Fibroblast of skin of back (primary cell): ENCODE data around the gene KRR1. TPM values are rescaled to one million over a fixed set of nuclear protein-coding genes. Genes with fewer than 3 reads are reported as not detected.

Source experiments
- DNase-seq: peaks from one replicate; pipeline ENCODE4 v3.0.0-alpha.2; 2013
- polyA plus RNA-seq, 2 experiments: library from polyadenylated mRNA; unstranded; fragments of 120-200 nt; gene quantifications; one replicate each; pipeline ENCODE4 v1.2.1, GENCODE V29; 2013; ENCODE audit not compliant: insufficient read length in 2 of 2

Gene KRR1
- polyA plus RNA-seq (2013, experiment 1 of 2; ENCODE audit: insufficient read length) = 29.8 TPM
- 22.2 TPM for polyA plus RNA-seq (2013, experiment 2 of 2; ENCODE audit: insufficient read length)

- DNase-seq = peak; percentile 99
Measured at GRCh38 chr12:75511116-75512048, at the start of gene KRR1. Gene KRR1 (minus strand): TSS chr12:75511609. CDS start chr12:75511597, 12 bp downstream.

DNA sequence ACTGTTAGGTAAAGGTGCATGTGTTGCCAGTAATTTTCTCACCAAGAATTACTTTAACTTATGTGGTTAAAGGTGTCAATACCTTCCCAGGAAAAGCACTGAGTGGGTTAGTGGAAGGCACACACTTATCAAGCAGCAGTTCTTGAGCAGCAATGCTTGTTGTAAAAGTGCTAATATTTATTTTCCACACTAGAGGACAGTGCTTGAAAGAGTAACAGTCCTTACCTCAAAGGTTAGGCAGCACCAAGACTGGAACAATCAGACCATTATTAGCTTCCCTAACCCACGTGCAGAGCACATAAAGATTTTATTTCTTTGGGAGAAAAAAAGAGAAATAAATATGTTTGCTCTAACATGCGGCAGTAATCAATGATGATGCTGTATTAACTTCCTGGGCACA, 48.8 kb upstream of the KRR1 start:
- peak; percentile 38 for DNase-seq

DNA sequence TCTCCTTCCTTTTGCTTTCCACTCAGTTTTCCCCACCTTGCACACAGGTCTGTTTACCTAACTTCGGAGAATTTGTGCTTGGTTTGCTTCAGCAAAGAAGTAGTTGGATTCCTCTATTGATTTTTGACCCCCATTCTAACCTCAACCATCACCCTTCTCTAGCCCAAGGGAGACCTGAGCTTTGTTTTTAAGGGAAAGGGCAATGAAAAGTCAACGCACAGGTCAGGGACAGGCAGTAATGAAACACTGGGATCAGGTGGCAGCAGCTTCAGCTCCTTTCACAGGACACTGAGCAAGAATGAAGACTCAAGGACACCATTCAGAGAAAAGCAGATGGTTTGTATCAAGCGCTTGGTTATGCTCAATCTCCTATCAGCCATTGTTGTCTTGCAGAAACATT, 46.9 kb upstream of the KRR1 start:
- no peak for DNase-seq

DNA sequence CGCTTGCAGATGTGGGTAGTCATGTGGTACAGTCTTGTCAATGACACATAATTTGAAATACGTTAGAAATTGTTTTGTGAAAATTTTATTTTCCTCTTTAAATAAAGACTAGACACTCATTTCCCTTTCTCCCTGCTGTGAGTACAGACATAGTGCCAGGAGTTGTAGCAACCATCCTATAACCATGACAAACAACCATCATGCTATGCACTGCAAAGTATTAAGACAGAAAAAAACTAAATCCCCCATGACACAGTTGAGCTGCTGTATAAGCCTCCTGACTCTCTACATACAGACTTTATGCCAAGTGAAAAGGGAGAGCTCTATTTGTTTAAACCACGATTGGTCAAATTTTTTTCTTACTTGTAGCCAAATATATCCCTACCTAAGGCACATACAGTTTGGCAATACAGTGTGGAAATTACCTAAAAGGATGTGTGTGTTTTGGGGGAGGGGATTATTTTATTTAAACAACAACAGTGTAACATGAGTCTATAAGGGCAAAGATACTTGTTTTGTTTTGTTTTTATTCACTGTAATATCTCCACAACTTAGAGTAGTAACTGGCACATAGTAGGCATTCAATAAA, 45.0 kb upstream of the KRR1 start:
- no peak for DNase-seq

DNA sequence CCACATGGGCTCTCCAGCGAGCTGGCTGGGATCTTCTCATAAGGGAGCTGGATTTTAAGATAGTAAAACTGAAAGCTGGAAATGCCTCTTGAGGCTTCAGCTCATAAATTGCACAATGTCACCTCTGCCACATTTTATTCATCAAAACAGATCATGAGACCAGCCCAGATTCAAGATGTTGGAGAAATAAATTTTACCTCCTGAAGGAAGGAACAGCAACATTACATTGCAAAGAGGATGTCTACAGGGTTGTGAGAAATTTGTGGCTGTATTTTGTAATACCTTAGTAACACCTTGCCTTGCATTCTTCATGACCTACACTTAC, 43.1 kb upstream of the KRR1 start:
- no peak for DNase-seq

GRCh38 chr12:75553836-75554555, 42.6 kb upstream of the KRR1 start:
- peak; percentile 60 for DNase-seq

DNA sequence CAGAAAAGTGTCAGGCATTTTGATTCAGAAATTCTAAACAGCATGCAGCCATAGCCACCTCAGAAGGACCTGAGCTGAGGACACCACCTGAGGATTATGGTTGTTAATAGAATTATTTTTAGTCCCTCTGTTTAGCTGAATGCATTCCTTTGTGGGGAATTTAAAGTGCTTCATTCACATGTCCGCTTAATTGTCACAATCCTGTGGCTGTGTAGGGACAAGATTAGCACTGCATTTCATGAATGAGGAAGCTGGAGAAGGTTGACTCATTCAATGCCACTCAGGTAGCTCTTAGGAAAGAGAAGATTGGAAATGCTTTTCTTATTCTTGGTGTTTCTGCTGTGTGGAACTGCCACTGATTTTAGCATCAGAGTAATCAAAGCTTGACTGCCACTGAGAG, 42.0 kb upstream of the KRR1 start:
- peak; percentile 47 for DNase-seq

GRCh38 chr12:75551477-75551876, 40.1 kb upstream of the KRR1 start:
- DNase-seq = no peak

DNA sequence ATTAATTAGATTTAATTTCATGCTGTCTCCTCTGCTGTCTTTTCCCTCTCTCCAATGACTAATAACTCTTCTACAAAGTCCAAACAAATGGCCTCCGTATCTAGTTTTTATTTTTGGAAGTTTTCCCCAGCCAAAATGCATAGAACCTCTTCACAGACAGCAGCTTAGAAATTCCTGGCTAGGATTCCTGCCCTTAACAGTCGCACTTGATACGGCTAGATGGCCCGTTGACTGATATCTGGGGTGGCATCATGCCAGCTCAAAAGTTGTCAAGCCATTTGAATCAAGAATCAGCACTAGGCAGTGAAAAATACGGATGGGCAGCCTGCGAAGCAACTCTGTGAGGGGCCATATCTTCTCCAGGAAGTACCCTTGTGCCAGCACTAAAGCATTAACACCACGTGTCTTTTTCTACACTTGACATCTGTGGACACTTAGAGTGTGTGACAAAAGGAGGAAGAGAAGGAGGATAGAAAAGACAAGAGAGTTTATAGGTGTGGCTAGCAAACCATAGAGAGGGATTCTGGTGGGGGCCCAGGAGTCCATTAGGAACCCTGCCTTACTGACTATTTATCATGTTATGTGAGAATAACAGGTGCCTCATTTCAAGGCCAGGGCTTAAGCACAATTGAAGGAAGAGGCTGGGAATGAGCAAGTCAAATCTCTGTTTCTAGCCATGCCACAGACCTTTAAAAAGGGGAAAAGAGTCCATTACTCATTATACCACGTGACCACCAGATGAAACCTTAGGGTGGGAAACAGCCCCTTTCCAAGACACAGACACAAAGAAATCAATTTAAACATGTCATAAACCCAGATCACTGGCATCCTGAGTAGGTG, 39.2 kb upstream of the KRR1 start:
- peak; percentile 17 for DNase-seq

DNA sequence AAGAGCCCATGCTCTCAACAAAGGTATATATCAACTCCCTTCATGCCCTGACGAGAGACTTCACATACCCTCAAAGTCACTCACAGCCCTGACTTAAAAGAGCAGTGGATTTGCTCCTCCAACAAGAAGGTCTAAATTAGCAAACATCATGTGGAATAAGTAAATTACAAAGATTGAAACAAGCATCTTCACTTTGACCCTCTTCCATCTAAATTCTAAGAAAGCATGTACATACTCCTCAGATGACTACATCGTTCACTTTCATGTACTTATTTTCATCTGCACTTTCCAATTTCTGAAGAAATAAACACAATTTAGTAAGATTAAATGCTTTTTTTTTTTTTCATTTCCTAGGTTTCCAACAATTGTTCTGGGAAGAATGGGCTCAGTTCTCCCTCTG, 38.6 kb upstream of the KRR1 start:
- DNase-seq = no peak

- DNase-seq = no peak
Measured at GRCh38 chr12:75548879-75549278, 37.5 kb upstream of the KRR1 start.

DNA sequence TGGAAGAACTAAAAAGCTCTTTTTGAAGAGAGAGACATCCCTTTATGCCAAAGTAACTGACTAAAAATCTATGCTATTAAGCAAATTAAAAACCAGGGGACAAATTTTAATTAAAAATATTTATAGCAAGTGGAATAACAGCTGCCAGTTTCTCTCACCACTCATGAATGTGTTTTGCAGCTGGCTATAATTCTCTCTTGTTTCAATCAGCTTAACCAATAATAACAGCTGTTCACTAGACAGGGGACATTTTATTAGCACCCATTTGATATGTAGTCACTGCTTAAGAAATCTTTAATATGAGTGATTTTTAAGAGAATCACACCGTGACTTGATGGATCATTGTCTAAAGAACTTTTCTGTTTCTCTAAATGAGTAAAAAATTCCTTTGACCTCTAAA, 34.2 kb upstream of the KRR1 start:
- no peak for DNase-seq

GRCh38 chr12:75543529-75543928, 32.1 kb upstream of the KRR1 start:
- DNase-seq = no peak

- DNase-seq = no peak
Measured at GRCh38 chr12:75542942-75543341, 31.5 kb upstream of the KRR1 start.

GRCh38 chr12:75539889-75540288, 28.5 kb upstream of the KRR1 start:
- DNase-seq = no peak

DNA sequence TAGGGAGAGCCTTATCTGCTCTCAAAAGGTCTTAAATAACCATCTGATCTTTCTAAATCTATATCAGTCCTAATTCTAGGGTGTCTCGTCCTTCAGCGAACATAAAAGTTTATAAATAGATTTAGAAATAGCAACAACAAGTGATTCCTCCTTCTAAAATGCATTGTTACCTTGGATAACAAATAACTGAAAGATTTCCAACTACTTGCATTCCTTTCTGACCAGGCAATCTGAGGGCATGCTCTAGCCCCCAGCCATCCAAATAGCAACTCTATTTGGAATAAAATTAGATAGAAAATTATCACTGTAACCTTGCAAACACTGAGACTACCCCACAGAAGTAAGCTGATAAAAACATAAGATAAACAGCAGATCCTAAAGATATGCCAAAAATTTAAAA, 21.8 kb upstream of the KRR1 start:
- no peak for DNase-seq

DNA sequence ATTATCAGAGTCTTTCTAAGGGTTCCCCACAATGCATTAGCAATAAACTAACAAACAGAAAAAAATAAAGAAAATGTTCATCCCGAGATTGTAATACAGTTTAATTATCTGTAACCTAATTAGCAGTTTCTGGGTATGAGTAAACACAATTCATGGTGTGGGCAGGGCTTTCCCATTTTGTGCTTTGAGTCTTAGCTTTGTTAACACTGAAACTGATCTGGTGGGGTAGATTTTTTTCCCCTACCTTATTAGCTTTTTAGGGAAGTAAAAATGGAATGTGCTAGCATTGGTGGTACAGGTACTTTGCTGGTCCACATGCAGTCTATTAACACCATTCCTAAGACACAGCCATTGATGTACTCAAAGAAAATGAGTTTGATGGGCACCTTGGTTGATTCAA, 18.4 kb upstream of the KRR1 start:
- DNase-seq = no peak

DNA sequence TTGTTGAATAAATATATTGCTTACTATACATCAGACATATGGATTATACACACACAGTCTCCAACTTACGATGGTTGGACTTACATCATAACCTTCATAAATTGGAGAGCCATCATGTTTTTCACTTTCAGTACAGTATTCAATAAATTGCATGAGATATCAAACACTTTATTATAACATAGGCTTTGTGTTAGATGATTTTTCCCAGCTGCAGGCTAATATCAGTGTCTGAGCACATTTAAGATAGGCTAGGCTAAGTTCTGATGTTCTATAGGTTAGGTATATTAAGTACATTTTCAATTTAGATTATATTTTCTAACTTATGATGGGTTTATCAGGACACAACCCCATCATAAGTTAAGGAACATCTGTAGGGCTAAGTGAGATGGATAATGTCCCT, 17.9 kb upstream of the KRR1 start:
- DNase-seq = no peak

GRCh38 chr12:75528692-75529091, 17.3 kb upstream of the KRR1 start:
- DNase-seq = no peak

DNA sequence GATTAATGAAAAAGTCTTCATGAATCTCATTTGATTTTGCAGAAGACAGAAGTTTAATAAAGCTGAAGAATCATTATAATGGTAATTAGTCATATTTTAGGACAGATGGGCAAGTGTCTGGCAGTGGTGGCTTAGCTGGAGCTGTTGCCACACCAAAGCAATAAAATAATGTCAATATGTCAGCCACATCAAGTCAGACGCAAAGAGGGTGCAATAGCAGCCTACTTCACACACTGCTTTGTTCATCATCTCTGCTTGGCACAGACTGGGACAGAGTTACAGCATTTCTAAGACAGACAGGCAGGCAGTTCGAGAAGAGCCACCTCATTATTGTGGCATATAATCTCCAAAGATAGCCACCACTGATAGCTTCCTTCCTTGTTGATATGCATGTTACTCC, 16.9 kb upstream of the KRR1 start:
- DNase-seq = no peak

GRCh38 chr12:75526655-75527511, 15.5 kb upstream of the KRR1 start:
- DNase-seq = peak; percentile 67

GRCh38 chr12:75525263-75525662, 13.9 kb upstream of the KRR1 start:
- no peak for DNase-seq
